LNCAP (cell line): Measurements from ENCODE around the gene ZNF423.

Experiments used
- CTCF ChIP-seq: fragments of 450-650 bp; IDR thresholded peaks from 2 replicates; pipeline ENCODE4 v1.5.1; 2017; ENCODE audit warnings: mild to moderate bottlenecking

The ZNF423 gene

GRCh38 chr16:49793244-49793643 lies 62.7 kb downstream of the ZNF423 start:
- no peak for TF ChIP-seq CTCF

GRCh38 chr16:49789616-49790015 lies 66.3 kb downstream of the ZNF423 start:
- TF ChIP-seq CTCF = no peak

- TF ChIP-seq CTCF = no peak
Measured at GRCh38 chr16:49788986-49789385, 66.9 kb downstream of the ZNF423 start.

GRCh38 chr16:49788572-49788971 lies 67.3 kb downstream of the ZNF423 start:
- no peak for TF ChIP-seq CTCF

GRCh38 chr16:49786926-49787557 lies 68.9 kb downstream of the ZNF423 start:
- no peak for TF ChIP-seq CTCF

- no peak for TF ChIP-seq CTCF
Measured at GRCh38 chr16:49785970-49786369, 69.9 kb downstream of the ZNF423 start.

- TF ChIP-seq CTCF = no peak
Measured at GRCh38 chr16:49782405-49782804, 73.5 kb downstream of the ZNF423 start.

GRCh38 chr16:49781401-49781800 lies 74.5 kb downstream of the ZNF423 start:
- no peak for TF ChIP-seq CTCF
